H9 (cell line): Measurements from ENCODE around the gene PCSK6. TPM values are rescaled to one million over a fixed set of nuclear protein-coding genes. Genes with fewer than 3 reads are reported as not detected.

Source experiments
- DNase-seq: peaks from one replicate; pipeline ENCODE4 v3.0.0-alpha.2; 2017
- H2AFZ ChIP-seq: one replicate; pipeline ENCODE4 v1.6.1; 2013; ENCODE audit warnings: mild to moderate bottlenecking, low read length, control low read depth, moderate library complexity
- H2AK5ac ChIP-seq: 2 replicates; pipeline ENCODE4 v1.6.1; 2013; ENCODE audit warnings: low read length, control low read depth, mixed read lengths; ENCODE audit not compliant: insufficient read length
- H2BK120ac ChIP-seq: one replicate; pipeline ENCODE4 v1.6.1; 2013; ENCODE audit warnings: low read depth, mild to moderate bottlenecking, low read length, control low read depth, inconsistent platforms; ENCODE audit not compliant: poor library complexity, severe bottlenecking
- H2BK12ac ChIP-seq: 2 replicates; pipeline ENCODE4 v1.6.1; 2013; ENCODE audit warnings: low read length, control low read depth, mixed read lengths, low read depth; ENCODE audit not compliant: insufficient read length
- H2BK15ac ChIP-seq: 2 replicates; pipeline ENCODE4 v1.6.1; 2013; ENCODE audit warnings: low read depth, low read length, control low read depth
- H2BK20ac ChIP-seq: one replicate; pipeline ENCODE4 v1.6.1; 2013; ENCODE audit warnings: low read depth, mild to moderate bottlenecking, low read length, control low read depth, inconsistent platforms; ENCODE audit not compliant: poor library complexity, severe bottlenecking
- H2BK5ac ChIP-seq: 2 replicates; pipeline ENCODE4 v1.6.1; 2013; ENCODE audit warnings: low read length, control low read depth, mixed read lengths; ENCODE audit not compliant: insufficient read length
- H3K14ac ChIP-seq: 2 replicates; pipeline ENCODE4 v1.6.1; 2013; ENCODE audit warnings: low read length, control low read depth; ENCODE audit not compliant: insufficient read depth
- H3K18ac ChIP-seq: 2 replicates; pipeline ENCODE4 v1.6.1; 2013; ENCODE audit warnings: low read depth, mild to moderate bottlenecking, mixed read lengths, low read length, control low read depth; ENCODE audit not compliant: insufficient read length
- H3K23ac ChIP-seq: 2 replicates; pipeline ENCODE4 v1.6.1; 2013; ENCODE audit warnings: low read length, control low read depth, mixed read lengths, low read depth; ENCODE audit not compliant: insufficient read length
- H3K23me2 ChIP-seq: 2 replicates; pipeline ENCODE4 v1.6.1; 2013; ENCODE audit warnings: low read depth, mild to moderate bottlenecking, mixed read lengths, low read length, control low read depth; ENCODE audit not compliant: insufficient read length, poor library complexity, severe bottlenecking
- H3K27ac ChIP-seq: 2 replicates; pipeline ENCODE4 v1.5.1; 2013; ENCODE audit warnings: low read length, control low read depth, mixed read lengths, low read depth; ENCODE audit not compliant: insufficient read length
- H3K27me3 ChIP-seq: 2 replicates; pipeline ENCODE4 v1.6.1; 2013; ENCODE audit warnings: low read length, control low read depth, inconsistent platforms; ENCODE audit not compliant: insufficient read depth
- H3K4ac ChIP-seq: 2 replicates; pipeline ENCODE4 v1.6.1; 2013; ENCODE audit warnings: low read depth, mild to moderate bottlenecking, control low read depth, inconsistent platforms, low read length, moderate library complexity
- H3K4me1 ChIP-seq: 2 replicates; pipeline ENCODE4 v1.6.1; 2013; ENCODE audit warnings: low read length, control low read depth, inconsistent platforms; ENCODE audit not compliant: insufficient read depth
- H3K4me2 ChIP-seq: 2 replicates; pipeline ENCODE4 v1.6.1; 2013; ENCODE audit warnings: low read length, control low read depth, mixed read lengths; ENCODE audit not compliant: insufficient read length, insufficient read depth
- H3K56ac ChIP-seq: 2 replicates; pipeline ENCODE4 v1.6.1; 2013; ENCODE audit warnings: low read depth, mild to moderate bottlenecking, mixed read lengths, low read length, control low read depth; ENCODE audit not compliant: insufficient read length
- H3K79me1 ChIP-seq: 2 replicates; pipeline ENCODE4 v1.6.1; 2013; ENCODE audit warnings: low read depth, mild to moderate bottlenecking, moderate library complexity, low read length, control low read depth, inconsistent platforms; ENCODE audit not compliant: insufficient read depth, poor library complexity, severe bottlenecking
- H3K79me2 ChIP-seq: 2 replicates; pipeline ENCODE4 v1.6.1; 2013; ENCODE audit warnings: low read length, control low read depth, inconsistent platforms; ENCODE audit not compliant: insufficient read depth
- H3K9ac ChIP-seq: 2 replicates; pipeline ENCODE4 v1.6.1; 2013; ENCODE audit warnings: low read length, control low read depth, mixed read lengths; ENCODE audit not compliant: insufficient read length; ENCODE audit errors: extremely low read depth
- H3K9me3 ChIP-seq: one replicate; pipeline ENCODE4 v1.6.1; 2013; ENCODE audit warnings: low read depth, low read length, inconsistent platforms; ENCODE audit not compliant: control insufficient read depth
- H3T11ph ChIP-seq: one replicate; pipeline ENCODE4 v1.6.1; 2013; ENCODE audit warnings: mild to moderate bottlenecking, low read length, control low read depth, inconsistent platforms
- H4K20me1 ChIP-seq: one replicate; pipeline ENCODE4 v1.6.1; 2013; ENCODE audit not compliant: control insufficient read depth, insufficient read length, insufficient read depth
- H4K5ac ChIP-seq: 2 replicates; pipeline ENCODE4 v1.6.1; 2013; ENCODE audit warnings: low read depth, mild to moderate bottlenecking, mixed read lengths, low read length, control low read depth; ENCODE audit not compliant: insufficient read length
- H4K8ac ChIP-seq: replicated peaks from 2 replicates; pipeline ENCODE4 v1.6.1; 2013; ENCODE audit warnings: low read length, control low read depth, mixed read lengths, low read depth; ENCODE audit not compliant: insufficient read length
- H4K91ac ChIP-seq: 2 replicates; pipeline ENCODE4 v1.6.1; 2013; ENCODE audit warnings: low read depth, mild to moderate bottlenecking, moderate library complexity, mixed read lengths, low read length, control low read depth; ENCODE audit not compliant: insufficient read length
- H3K27ac Mint-ChIP-seq, 3 experiments: 2 replicates in 2 of 3; 3 replicates in 1 of 3; pipeline ENCODE4 v1.8.0; 2020 to 2021; ENCODE audit warnings: mixed read lengths in 3 of 3, mild to moderate bottlenecking in 1 of 3, moderate library complexity in 1 of 3
- H3K27me3 Mint-ChIP-seq: 2 replicates; pipeline ENCODE4 v1.8.0; 2021; ENCODE audit warnings: low read depth, mild to moderate bottlenecking, moderate library complexity, mixed read lengths
- H3K36me3 Mint-ChIP-seq, 3 experiments: 2 replicates in 2 of 3; 3 replicates in 1 of 3; pipeline ENCODE4 v1.8.0; 2020 to 2021; ENCODE audit warnings: low read depth in 3 of 3, mixed read lengths in 3 of 3; ENCODE audit not compliant: insufficient read depth in 1 of 3
- H3K4me1 Mint-ChIP-seq, 2 experiments: 2 replicates each; pipeline ENCODE4 v1.8.0; 2020; ENCODE audit warnings: mixed read lengths in 2 of 2
- H3K4me3 Mint-ChIP-seq, 2 experiments: 2 replicates in 1 of 2; 3 replicates in 1 of 2; pipeline ENCODE4 v1.8.0; 2020 to 2021; ENCODE audit warnings: mild to moderate bottlenecking in 2 of 2, mixed read lengths in 2 of 2, moderate library complexity in 1 of 2
- H3K9me3 Mint-ChIP-seq, 2 experiments: 2 replicates in 1 of 2; 3 replicates in 1 of 2; pipeline ENCODE4 v1.8.0; 2020; ENCODE audit warnings: mild to moderate bottlenecking in 2 of 2, mixed read lengths in 2 of 2, moderate library complexity in 1 of 2
- CTCF ChIP-seq: fragments of 200-600 bp; sonication (generic); conservative IDR thresholded peaks from 3 replicates; pipeline ENCODE4 v1.8.0; 2021; ENCODE audit warnings: antibody characterized with exemption, mild to moderate bottlenecking
- WGBS: extraction: QIAGEN DNeasy Blood & Tissue Kit; methylation state at CpG from one replicate; pipeline ENCODE4 v1.1.7; 2013; ENCODE audit warnings: missing lambda C conversion rate, low lambda C conversion rate, mixed read lengths; ENCODE audit not compliant: insufficient read length; ENCODE audit errors: extremely low coverage; 5-methylcytosine and 5-hydroxymethylcytosine counted together
- total RNA-seq: library from RNA; stranded (reverse); gene quantifications from 2 replicates; pipeline ENCODE4 v1.2.1, GENCODE V29; 2021

PCSK6 gene
- total RNA-seq, 1 experiment from 2014 or later = 4.0 TPM

GRCh38 chr15:101483462-101483861 lies 6.0 kb downstream of the PCSK6 start:
- Mint-ChIP-seq H3K27ac (no peak overlapping the region), H3K36me3 (no peaks in the 10 kb centered on the region; a peak in 1 of 7 replicates), H3K4me1 (peaks cover 10 to 13% of the 10 kb centered on the region in 2 experiments; a peak in 3 of 4 replicates), H3K9me3 (no peaks in the 10 kb centered on the region), H3K4me3 (no peak overlapping the region), H3K27me3 (peaks cover 38% of the 10 kb centered on the region)
- no peak overlapping the region for H3K27ac ChIP-seq
- no peak overlapping the region for H2AK5ac ChIP-seq
- WGBS = no CpG with 5 or more reads among the region's 6 CpGs
- no peak overlapping the region for H3K4me2 ChIP-seq
- no peak overlapping the region for H2BK120ac ChIP-seq
- H3K23ac ChIP-seq = no peak overlapping the region
- H3T11ph ChIP-seq = no peak overlapping the region
- no peak overlapping the region for H3K56ac ChIP-seq
- no peak overlapping the region for H3K9ac ChIP-seq
- H3K79me2 ChIP-seq = no peaks in the 10 kb centered on the region
- DNase-seq = no peak
- no peak overlapping the region for H4K91ac ChIP-seq
- H3K4ac ChIP-seq = no peak overlapping the region
- peaks cover 3% of the 10 kb centered on the region for H3K23me2 ChIP-seq
- no peak overlapping the region for H2BK20ac ChIP-seq
- no peaks in the 10 kb centered on the region for H3K4me1 ChIP-seq
- H3K79me1 ChIP-seq = no peaks in the 10 kb centered on the region
- H4K20me1 ChIP-seq = no peaks in the 10 kb centered on the region
- H3K27me3 ChIP-seq = peaks cover 12% of the 10 kb centered on the region; the same call in 1 of the 2 replicates
- H2BK12ac ChIP-seq = no peak overlapping the region
- H3K9me3 ChIP-seq = no peaks in the 10 kb centered on the region
- no peak overlapping the region for H2AFZ ChIP-seq
- H4K8ac ChIP-seq = no peak overlapping the region
- no peak overlapping the region for H3K18ac ChIP-seq
- no peak overlapping the region for H2BK5ac ChIP-seq
- H4K5ac ChIP-seq = no peak overlapping the region
- no peak for TF ChIP-seq CTCF
- no peak overlapping the region for H2BK15ac ChIP-seq
- no peak overlapping the region for H3K14ac ChIP-seq
